22Rv1 (cell line): ENCODE measurements around the gene MYO7B.

Experiments used
- ZFX ChIP-seq: fragments of 450-650 bp; IDR thresholded peaks from 2 replicates; pipeline ENCODE4 v1.6.1; 2017; ENCODE audit warnings: antibody characterized with exemption, borderline replicate concordance
- TF ChIP-seq, protein P1 (sequence below): fragments of 450-650 bp; IDR thresholded peaks from 2 replicates; pipeline ENCODE4 v1.5.1; 2017; ENCODE audit warnings: mild to moderate bottlenecking

DNA sequence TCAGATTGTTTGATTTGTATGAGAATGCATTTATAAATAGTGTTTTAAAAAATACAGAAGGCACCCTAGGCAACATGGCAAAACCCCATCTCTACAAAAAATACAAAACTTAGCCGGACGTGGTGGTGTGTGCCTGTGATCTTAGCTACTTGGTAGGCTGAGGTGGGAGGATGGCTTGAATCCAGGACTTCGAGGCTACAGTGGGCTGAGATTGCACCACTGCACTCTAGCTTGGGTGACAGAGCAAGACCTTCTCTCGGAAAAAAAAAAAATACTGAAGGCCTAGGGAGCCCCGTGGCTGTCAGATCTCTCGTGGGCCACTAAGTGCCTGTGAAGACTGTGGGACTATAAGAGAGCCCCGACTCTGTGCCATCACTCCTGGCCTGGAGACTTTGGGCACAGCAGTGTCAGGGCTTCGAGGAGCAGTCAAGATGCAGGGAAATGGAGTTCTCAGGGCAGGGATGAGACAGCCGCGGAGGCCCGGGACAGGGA lies 40.5 kb downstream of the MYO7B start:
- TF ChIP-seq, protein P1, sequence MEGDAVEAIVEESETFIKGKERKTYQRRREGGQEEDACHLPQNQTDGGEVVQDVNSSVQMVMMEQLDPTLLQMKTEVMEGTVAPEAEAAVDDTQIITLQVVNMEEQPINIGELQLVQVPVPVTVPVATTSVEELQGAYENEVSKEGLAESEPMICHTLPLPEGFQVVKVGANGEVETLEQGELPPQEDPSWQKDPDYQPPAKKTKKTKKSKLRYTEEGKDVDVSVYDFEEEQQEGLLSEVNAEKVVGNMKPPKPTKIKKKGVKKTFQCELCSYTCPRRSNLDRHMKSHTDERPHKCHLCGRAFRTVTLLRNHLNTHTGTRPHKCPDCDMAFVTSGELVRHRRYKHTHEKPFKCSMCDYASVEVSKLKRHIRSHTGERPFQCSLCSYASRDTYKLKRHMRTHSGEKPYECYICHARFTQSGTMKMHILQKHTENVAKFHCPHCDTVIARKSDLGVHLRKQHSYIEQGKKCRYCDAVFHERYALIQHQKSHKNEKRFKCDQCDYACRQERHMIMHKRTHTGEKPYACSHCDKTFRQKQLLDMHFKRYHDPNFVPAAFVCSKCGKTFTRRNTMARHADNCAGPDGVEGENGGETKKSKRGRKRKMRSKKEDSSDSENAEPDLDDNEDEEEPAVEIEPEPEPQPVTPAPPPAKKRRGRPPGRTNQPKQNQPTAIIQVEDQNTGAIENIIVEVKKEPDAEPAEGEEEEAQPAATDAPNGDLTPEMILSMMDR, result no peak
- TF ChIP-seq ZFX, result no peak
